H9 (cell line): ENCODE results near the gene CDK9. TPM values are rescaled to one million over a fixed set of nuclear protein-coding genes. Genes with fewer than 3 reads are reported as not detected.

Experiments used
- DNase-seq: peaks from one replicate; pipeline ENCODE4 v3.0.0-alpha.2; 2017
- H2AFZ ChIP-seq: one replicate; pipeline ENCODE4 v1.6.1; 2013; ENCODE audit warnings: mild to moderate bottlenecking, low read length, control low read depth, moderate library complexity
- H2AK5ac ChIP-seq: 2 replicates; pipeline ENCODE4 v1.6.1; 2013; ENCODE audit warnings: low read length, control low read depth, mixed read lengths; ENCODE audit not compliant: insufficient read length
- H2BK120ac ChIP-seq: one replicate; pipeline ENCODE4 v1.6.1; 2013; ENCODE audit warnings: low read depth, mild to moderate bottlenecking, low read length, control low read depth, inconsistent platforms; ENCODE audit not compliant: poor library complexity, severe bottlenecking
- H2BK12ac ChIP-seq: 2 replicates; pipeline ENCODE4 v1.6.1; 2013; ENCODE audit warnings: low read length, control low read depth, mixed read lengths, low read depth; ENCODE audit not compliant: insufficient read length
- H2BK15ac ChIP-seq: 2 replicates; pipeline ENCODE4 v1.6.1; 2013; ENCODE audit warnings: low read depth, low read length, control low read depth
- H2BK20ac ChIP-seq: one replicate; pipeline ENCODE4 v1.6.1; 2013; ENCODE audit warnings: low read depth, mild to moderate bottlenecking, low read length, control low read depth, inconsistent platforms; ENCODE audit not compliant: poor library complexity, severe bottlenecking
- H2BK5ac ChIP-seq: 2 replicates; pipeline ENCODE4 v1.6.1; 2013; ENCODE audit warnings: low read length, control low read depth, mixed read lengths; ENCODE audit not compliant: insufficient read length
- H3K14ac ChIP-seq: 2 replicates; pipeline ENCODE4 v1.6.1; 2013; ENCODE audit warnings: low read length, control low read depth; ENCODE audit not compliant: insufficient read depth
- H3K18ac ChIP-seq: 2 replicates; pipeline ENCODE4 v1.6.1; 2013; ENCODE audit warnings: low read depth, mild to moderate bottlenecking, mixed read lengths, low read length, control low read depth; ENCODE audit not compliant: insufficient read length
- H3K23ac ChIP-seq: 2 replicates; pipeline ENCODE4 v1.6.1; 2013; ENCODE audit warnings: low read length, control low read depth, mixed read lengths, low read depth; ENCODE audit not compliant: insufficient read length
- H3K23me2 ChIP-seq: 2 replicates; pipeline ENCODE4 v1.6.1; 2013; ENCODE audit warnings: low read depth, mild to moderate bottlenecking, mixed read lengths, low read length, control low read depth; ENCODE audit not compliant: insufficient read length, poor library complexity, severe bottlenecking
- H3K27ac ChIP-seq: 2 replicates; pipeline ENCODE4 v1.5.1; 2013; ENCODE audit warnings: low read length, control low read depth, mixed read lengths, low read depth; ENCODE audit not compliant: insufficient read length
- H3K27me3 ChIP-seq: 2 replicates; pipeline ENCODE4 v1.6.1; 2013; ENCODE audit warnings: low read length, control low read depth, inconsistent platforms; ENCODE audit not compliant: insufficient read depth
- H3K4ac ChIP-seq: 2 replicates; pipeline ENCODE4 v1.6.1; 2013; ENCODE audit warnings: low read depth, mild to moderate bottlenecking, control low read depth, inconsistent platforms, low read length, moderate library complexity
- H3K4me1 ChIP-seq: 2 replicates; pipeline ENCODE4 v1.6.1; 2013; ENCODE audit warnings: low read length, control low read depth, inconsistent platforms; ENCODE audit not compliant: insufficient read depth
- H3K4me2 ChIP-seq: 2 replicates; pipeline ENCODE4 v1.6.1; 2013; ENCODE audit warnings: low read length, control low read depth, mixed read lengths; ENCODE audit not compliant: insufficient read length, insufficient read depth
- H3K56ac ChIP-seq: 2 replicates; pipeline ENCODE4 v1.6.1; 2013; ENCODE audit warnings: low read depth, mild to moderate bottlenecking, mixed read lengths, low read length, control low read depth; ENCODE audit not compliant: insufficient read length
- H3K79me1 ChIP-seq: 2 replicates; pipeline ENCODE4 v1.6.1; 2013; ENCODE audit warnings: low read depth, mild to moderate bottlenecking, moderate library complexity, low read length, control low read depth, inconsistent platforms; ENCODE audit not compliant: insufficient read depth, poor library complexity, severe bottlenecking
- H3K79me2 ChIP-seq: 2 replicates; pipeline ENCODE4 v1.6.1; 2013; ENCODE audit warnings: low read length, control low read depth, inconsistent platforms; ENCODE audit not compliant: insufficient read depth
- H3K9ac ChIP-seq: 2 replicates; pipeline ENCODE4 v1.6.1; 2013; ENCODE audit warnings: low read length, control low read depth, mixed read lengths; ENCODE audit not compliant: insufficient read length; ENCODE audit errors: extremely low read depth
- H3K9me3 ChIP-seq: one replicate; pipeline ENCODE4 v1.6.1; 2013; ENCODE audit warnings: low read depth, low read length, inconsistent platforms; ENCODE audit not compliant: control insufficient read depth
- H3T11ph ChIP-seq: one replicate; pipeline ENCODE4 v1.6.1; 2013; ENCODE audit warnings: mild to moderate bottlenecking, low read length, control low read depth, inconsistent platforms
- H4K20me1 ChIP-seq: one replicate; pipeline ENCODE4 v1.6.1; 2013; ENCODE audit not compliant: control insufficient read depth, insufficient read length, insufficient read depth
- H4K5ac ChIP-seq: 2 replicates; pipeline ENCODE4 v1.6.1; 2013; ENCODE audit warnings: low read depth, mild to moderate bottlenecking, mixed read lengths, low read length, control low read depth; ENCODE audit not compliant: insufficient read length
- H4K8ac ChIP-seq: replicated peaks from 2 replicates; pipeline ENCODE4 v1.6.1; 2013; ENCODE audit warnings: low read length, control low read depth, mixed read lengths, low read depth; ENCODE audit not compliant: insufficient read length
- H4K91ac ChIP-seq: 2 replicates; pipeline ENCODE4 v1.6.1; 2013; ENCODE audit warnings: low read depth, mild to moderate bottlenecking, moderate library complexity, mixed read lengths, low read length, control low read depth; ENCODE audit not compliant: insufficient read length
- H3K27ac Mint-ChIP-seq, 3 experiments: 2 replicates in 2 of 3; 3 replicates in 1 of 3; pipeline ENCODE4 v1.8.0; 2020 to 2021; ENCODE audit warnings: mixed read lengths in 3 of 3, mild to moderate bottlenecking in 1 of 3, moderate library complexity in 1 of 3
- H3K27me3 Mint-ChIP-seq: 2 replicates; pipeline ENCODE4 v1.8.0; 2021; ENCODE audit warnings: low read depth, mild to moderate bottlenecking, moderate library complexity, mixed read lengths
- H3K36me3 Mint-ChIP-seq, 3 experiments: 2 replicates in 2 of 3; 3 replicates in 1 of 3; pipeline ENCODE4 v1.8.0; 2020 to 2021; ENCODE audit warnings: low read depth in 3 of 3, mixed read lengths in 3 of 3; ENCODE audit not compliant: insufficient read depth in 1 of 3
- H3K4me1 Mint-ChIP-seq, 2 experiments: 2 replicates each; pipeline ENCODE4 v1.8.0; 2020; ENCODE audit warnings: mixed read lengths in 2 of 2
- H3K4me3 Mint-ChIP-seq, 2 experiments: 2 replicates in 1 of 2; 3 replicates in 1 of 2; pipeline ENCODE4 v1.8.0; 2020 to 2021; ENCODE audit warnings: mild to moderate bottlenecking in 2 of 2, mixed read lengths in 2 of 2, moderate library complexity in 1 of 2
- H3K9me3 Mint-ChIP-seq, 2 experiments: 2 replicates in 1 of 2; 3 replicates in 1 of 2; pipeline ENCODE4 v1.8.0; 2020; ENCODE audit warnings: mild to moderate bottlenecking in 2 of 2, mixed read lengths in 2 of 2, moderate library complexity in 1 of 2
- WGBS: extraction: QIAGEN DNeasy Blood & Tissue Kit; methylation state at CpG from one replicate; pipeline ENCODE4 v1.1.7; 2013; ENCODE audit warnings: missing lambda C conversion rate, low lambda C conversion rate, mixed read lengths; ENCODE audit not compliant: insufficient read length; ENCODE audit errors: extremely low coverage; 5-methylcytosine and 5-hydroxymethylcytosine counted together
- total RNA-seq: library from RNA; stranded (reverse); gene quantifications from 2 replicates; pipeline ENCODE4 v1.2.1, GENCODE V29; 2021
- TF ChIP-seq, protein P1 (sequence below): fragments of 200-600 bp; sonication (generic); conservative IDR thresholded peaks from 3 replicates; pipeline ENCODE4 v1.8.0; 2021; ENCODE audit warnings: antibody characterized with exemption, mild to moderate bottlenecking

Gene CDK9
- total RNA-seq, 1 experiment from 2014 or later = 85.7 TPM

DNA sequence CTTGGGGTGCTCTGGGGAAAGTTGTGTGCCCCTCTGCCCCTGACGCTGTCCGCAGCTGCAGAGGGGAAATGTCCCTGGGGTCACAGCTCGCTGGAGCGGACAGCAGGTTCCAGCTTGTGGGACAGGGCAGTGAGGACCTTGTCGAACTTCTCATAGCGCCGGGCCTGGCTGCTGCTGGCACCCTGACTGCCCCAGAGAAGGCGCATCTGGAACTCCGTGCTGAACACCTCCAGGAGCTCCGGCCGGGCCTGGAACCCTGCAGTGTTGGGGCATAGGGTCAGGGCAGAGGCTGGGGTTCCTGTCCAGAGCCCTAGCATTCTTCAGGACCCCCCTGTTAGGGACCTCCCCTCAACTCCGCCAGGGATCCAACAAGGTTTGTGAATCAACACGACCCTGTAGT, 47.2 kb upstream of the CDK9 start:
- Histone ChIP-seq H3K14ac (no peak overlapping the region), H3K27ac (no peak overlapping the region), H3K9me3 (no peaks in the 10 kb centered on the region), H4K20me1 (no peaks in the 10 kb centered on the region), H2BK12ac (no peak overlapping the region), H3K23ac (no peak overlapping the region), H3K9ac (no peak overlapping the region), H2AFZ (no peak overlapping the region), H3T11ph (no peak overlapping the region), H2BK5ac (no peak overlapping the region), H4K91ac (no peak overlapping the region), H4K5ac (no peak overlapping the region), H3K79me2 (no peaks in the 10 kb centered on the region), H4K8ac (no peak overlapping the region), H2AK5ac (no peak overlapping the region), H2BK20ac (no peak overlapping the region), H3K79me1 (no peaks in the 10 kb centered on the region), H3K23me2 (peaks cover 7% of the 10 kb centered on the region), H2BK15ac (no peak overlapping the region; the same call in 1 of the 2 replicates), H3K4me2 (no peak overlapping the region), H3K4me1 (no peaks in the 10 kb centered on the region), H3K4ac (no peak overlapping the region), H2BK120ac (no peak overlapping the region), H3K27me3 (no peaks in the 10 kb centered on the region), H3K56ac (no peak overlapping the region), H3K18ac (no peak overlapping the region)
- H3K9me3 Mint-ChIP-seq = no peaks in the 10 kb centered on the region
- H3K4me1 Mint-ChIP-seq = peaks cover 14 to 23% of the 10 kb centered on the region in 2 experiments
- no peaks in the 10 kb centered on the region for H3K36me3 Mint-ChIP-seq
- DNase-seq = no peak
- TF ChIP-seq, protein P1, sequence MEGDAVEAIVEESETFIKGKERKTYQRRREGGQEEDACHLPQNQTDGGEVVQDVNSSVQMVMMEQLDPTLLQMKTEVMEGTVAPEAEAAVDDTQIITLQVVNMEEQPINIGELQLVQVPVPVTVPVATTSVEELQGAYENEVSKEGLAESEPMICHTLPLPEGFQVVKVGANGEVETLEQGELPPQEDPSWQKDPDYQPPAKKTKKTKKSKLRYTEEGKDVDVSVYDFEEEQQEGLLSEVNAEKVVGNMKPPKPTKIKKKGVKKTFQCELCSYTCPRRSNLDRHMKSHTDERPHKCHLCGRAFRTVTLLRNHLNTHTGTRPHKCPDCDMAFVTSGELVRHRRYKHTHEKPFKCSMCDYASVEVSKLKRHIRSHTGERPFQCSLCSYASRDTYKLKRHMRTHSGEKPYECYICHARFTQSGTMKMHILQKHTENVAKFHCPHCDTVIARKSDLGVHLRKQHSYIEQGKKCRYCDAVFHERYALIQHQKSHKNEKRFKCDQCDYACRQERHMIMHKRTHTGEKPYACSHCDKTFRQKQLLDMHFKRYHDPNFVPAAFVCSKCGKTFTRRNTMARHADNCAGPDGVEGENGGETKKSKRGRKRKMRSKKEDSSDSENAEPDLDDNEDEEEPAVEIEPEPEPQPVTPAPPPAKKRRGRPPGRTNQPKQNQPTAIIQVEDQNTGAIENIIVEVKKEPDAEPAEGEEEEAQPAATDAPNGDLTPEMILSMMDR = no peak
- H3K27ac Mint-ChIP-seq = no peak overlapping the region
- peaks cover 22% of the 10 kb centered on the region for H3K27me3 Mint-ChIP-seq
- no CpG with 5 or more reads among the region's 13 CpGs for WGBS
- no peak overlapping the region for H3K4me3 Mint-ChIP-seq
